ENCODE measurements around the gene KLHL40. TPM values are rescaled to one million over a fixed set of nuclear protein-coding genes. Genes with fewer than 3 reads are reported as not detected.

The KLHL40 gene
- total RNA-seq, 4 donors from 2014 or later = not detected

DNA sequence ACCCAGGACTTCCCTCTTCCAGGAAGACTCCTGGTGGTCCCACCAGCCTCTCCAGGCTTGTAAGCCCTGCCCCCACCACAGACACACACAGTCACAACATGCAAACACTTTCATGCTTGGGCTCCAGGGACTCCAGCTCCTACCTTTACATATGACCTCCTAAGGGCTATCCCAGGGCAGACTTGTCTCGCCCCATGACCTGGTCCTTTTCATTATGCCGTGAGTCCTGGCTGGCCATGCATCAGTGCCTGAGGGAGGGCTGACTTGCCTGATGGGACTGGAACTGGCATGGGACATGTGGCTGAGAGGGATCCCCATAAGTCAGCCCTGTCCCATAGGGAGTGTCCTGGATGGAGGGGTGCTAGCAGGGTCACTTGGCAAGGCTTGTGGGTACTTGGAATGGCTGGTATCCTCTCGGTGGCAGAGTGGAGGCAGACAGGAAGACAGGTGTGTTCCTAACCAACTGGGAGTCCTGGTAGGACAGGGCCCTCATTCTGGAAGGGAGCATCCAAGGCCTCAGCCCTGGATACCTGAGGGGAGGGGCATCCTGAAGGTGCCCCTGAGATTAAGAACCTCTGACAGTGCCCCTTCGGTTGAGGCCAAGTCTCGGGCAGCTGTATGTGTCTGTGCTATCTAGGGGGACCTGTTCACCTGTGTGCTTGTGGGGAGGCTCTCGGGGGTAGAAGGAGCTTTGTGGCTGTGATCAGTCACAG, 17.8 kb downstream of the KLHL40 start:
- no peak overlapping the region for H3K4me3 ChIP-seq
- no peaks in the 10 kb centered on the region for H3K27me3 ChIP-seq
- no peak overlapping the region for H3K27ac ChIP-seq
- WGBS = 80% methylated on average over 2 of the region's 6 CpGs
- DNase-seq (ENCODE audit: low spot score in 2 of 2) = no peak
- TF ChIP-seq, protein P1, sequence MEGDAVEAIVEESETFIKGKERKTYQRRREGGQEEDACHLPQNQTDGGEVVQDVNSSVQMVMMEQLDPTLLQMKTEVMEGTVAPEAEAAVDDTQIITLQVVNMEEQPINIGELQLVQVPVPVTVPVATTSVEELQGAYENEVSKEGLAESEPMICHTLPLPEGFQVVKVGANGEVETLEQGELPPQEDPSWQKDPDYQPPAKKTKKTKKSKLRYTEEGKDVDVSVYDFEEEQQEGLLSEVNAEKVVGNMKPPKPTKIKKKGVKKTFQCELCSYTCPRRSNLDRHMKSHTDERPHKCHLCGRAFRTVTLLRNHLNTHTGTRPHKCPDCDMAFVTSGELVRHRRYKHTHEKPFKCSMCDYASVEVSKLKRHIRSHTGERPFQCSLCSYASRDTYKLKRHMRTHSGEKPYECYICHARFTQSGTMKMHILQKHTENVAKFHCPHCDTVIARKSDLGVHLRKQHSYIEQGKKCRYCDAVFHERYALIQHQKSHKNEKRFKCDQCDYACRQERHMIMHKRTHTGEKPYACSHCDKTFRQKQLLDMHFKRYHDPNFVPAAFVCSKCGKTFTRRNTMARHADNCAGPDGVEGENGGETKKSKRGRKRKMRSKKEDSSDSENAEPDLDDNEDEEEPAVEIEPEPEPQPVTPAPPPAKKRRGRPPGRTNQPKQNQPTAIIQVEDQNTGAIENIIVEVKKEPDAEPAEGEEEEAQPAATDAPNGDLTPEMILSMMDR (IDR thresholded peaks at IDR 0.05) = no peak
- TF ChIP-seq POLR2A (IDR thresholded peaks at IDR 0.05) (no peak), EP300 (IDR thresholded peaks at IDR 0.05) (no peak), POLR2AphosphoS5 (IDR thresholded peaks at IDR 0.05) (no peak)
- no peaks in the 10 kb centered on the region for H3K9me3 ChIP-seq
- no peaks in the 10 kb centered on the region for H3K36me3 ChIP-seq
- H3K4me1 ChIP-seq = no peaks in the 10 kb centered on the region

DNA sequence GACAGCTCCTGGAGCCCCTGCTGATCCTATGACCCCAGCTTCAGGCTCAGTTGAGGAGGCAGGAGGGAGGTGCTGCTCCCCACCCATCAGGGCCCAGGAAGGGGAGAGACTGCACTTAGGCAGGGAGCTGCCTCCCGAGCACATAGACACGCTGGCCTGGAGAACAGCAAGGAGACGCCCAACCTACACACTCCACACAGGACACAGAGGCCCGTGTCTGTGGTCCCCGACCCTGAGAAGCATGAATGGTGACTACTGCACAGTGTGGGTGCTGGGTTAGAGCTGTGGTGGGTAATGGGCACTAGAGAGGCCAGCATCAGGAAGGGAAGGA, 18.3 kb downstream of the KLHL40 start:
- TF ChIP-seq, protein P1 (IDR thresholded peaks at IDR 0.05) = no peak
- TF ChIP-seq POLR2A (IDR thresholded peaks at IDR 0.05) (no peak), POLR2AphosphoS5 (IDR thresholded peaks at IDR 0.05) (no peak), EP300 (IDR thresholded peaks at IDR 0.05) (no peak)

DNA sequence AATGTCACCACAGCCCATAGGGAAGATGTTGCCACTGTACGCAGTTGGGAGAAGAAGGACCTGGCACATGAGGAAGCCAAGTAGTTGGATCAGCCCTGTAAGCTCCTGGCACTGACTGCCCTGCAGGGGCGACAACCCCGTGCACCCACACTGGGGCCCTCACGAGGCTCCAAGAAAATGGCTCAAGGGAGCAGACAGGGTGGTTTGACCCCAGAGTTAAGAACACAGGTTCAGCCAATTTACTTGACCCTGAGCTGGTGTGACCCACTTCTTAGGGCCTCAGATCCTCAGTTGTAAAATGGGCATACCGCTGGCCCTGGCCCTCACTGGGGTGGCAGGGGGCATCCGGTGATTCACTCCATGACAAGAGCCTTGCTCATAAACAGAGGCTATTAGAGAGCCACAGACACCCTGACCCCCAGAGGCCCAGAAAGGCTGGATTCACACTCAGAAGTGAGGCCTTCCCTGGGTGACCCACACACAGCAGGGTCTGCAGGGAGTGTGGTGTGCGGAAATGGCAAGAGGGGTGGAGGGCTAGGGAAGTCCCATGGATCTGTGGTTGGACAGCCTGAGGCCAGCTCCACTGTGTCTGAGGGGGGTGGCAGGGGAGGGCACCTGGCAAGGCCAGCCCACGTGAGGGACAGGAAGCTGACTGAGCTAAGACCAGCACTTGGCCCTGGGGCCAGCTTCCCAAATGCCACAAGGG, 19.0 kb downstream of the KLHL40 start:
- no peak overlapping the region for H3K4me3 ChIP-seq
- no peak for DNase-seq (ENCODE audit: low spot score in 2 of 2)
- H3K36me3 ChIP-seq = no peaks in the 10 kb centered on the region
- no peaks in the 10 kb centered on the region for H3K9me3 ChIP-seq
- no peaks in the 10 kb centered on the region for H3K27me3 ChIP-seq
- H3K27ac ChIP-seq = no peak overlapping the region
- no peaks in the 10 kb centered on the region for H3K4me1 ChIP-seq
- WGBS = 90% methylated on average over 7 of the region's 8 CpGs
- TF ChIP-seq POLR2A (IDR thresholded peaks at IDR 0.05) = no peak
- TF ChIP-seq POLR2AphosphoS5 (IDR thresholded peaks at IDR 0.05) = no peak
- TF ChIP-seq, protein P1 (IDR thresholded peaks at IDR 0.05) = no peak
- TF ChIP-seq EP300 (IDR thresholded peaks at IDR 0.05) = no peak

More for the DNA sequence above, 18.3 kb downstream of the KLHL40 start:
- H3K36me3 ChIP-seq = no peaks in the 10 kb centered on the region
- WGBS = 90% methylated on average over 3 of the region's 5 CpGs
- H3K27me3 ChIP-seq = no peaks in the 10 kb centered on the region
- H3K27ac ChIP-seq = no peak overlapping the region
- DNase-seq (ENCODE audit: low spot score in 2 of 2) = no peak
- H3K4me3 ChIP-seq = no peak overlapping the region
- no peaks in the 10 kb centered on the region for H3K9me3 ChIP-seq
- H3K4me1 ChIP-seq = no peaks in the 10 kb centered on the region

DNA sequence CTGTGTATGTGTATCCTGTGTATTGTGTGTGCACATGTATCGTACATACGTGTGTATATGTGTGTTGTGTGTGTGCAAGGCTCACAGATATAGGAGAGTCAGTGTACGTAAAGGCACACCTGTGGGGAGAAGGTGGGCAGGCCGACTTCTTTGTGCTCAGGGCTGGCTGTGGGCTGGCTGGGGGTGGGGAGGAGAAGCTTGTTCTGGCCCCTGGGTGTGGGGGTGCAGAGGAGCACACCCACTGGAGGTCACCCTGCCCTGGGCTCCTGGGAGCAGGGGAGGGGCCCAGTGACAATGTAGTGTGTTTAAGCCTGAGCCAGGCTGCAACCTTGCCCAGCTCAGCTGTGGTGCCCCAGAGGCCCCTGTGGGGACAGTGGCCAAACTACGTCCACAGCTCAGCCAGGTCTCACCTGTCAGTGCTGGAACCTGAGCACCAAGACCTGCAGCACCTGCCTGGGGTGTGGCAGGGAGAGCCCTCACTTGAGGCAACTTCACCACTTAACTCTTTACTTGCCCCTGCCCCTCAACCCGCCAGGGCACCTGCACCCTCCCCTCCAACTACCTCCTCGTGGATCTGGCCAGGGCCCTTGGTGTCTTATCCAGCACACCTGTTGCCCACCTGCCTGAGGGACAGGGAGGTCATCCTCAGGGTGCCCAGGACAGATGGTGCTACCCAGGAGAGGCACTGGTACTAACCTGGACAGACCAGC, 19.9 kb downstream of the KLHL40 start:
- TF ChIP-seq POLR2AphosphoS5 (IDR thresholded peaks at IDR 0.05) (no peak), POLR2A (IDR thresholded peaks at IDR 0.05) (no peak), EP300 (IDR thresholded peaks at IDR 0.05) (no peak)
- TF ChIP-seq, protein P1 (IDR thresholded peaks at IDR 0.05) = no peak

More for the DNA sequence above, 19.9 kb downstream of the KLHL40 start:
- 80% methylated on average over 5 of the region's 7 CpGs for WGBS
- Histone ChIP-seq H3K4me1 (no peaks in the 10 kb centered on the region), H3K27ac (no peak overlapping the region), H3K9me3 (no peaks in the 10 kb centered on the region), H3K4me3 (no peak overlapping the region), H3K36me3 (no peaks in the 10 kb centered on the region), H3K27me3 (no peaks in the 10 kb centered on the region)
- DNase-seq (ENCODE audit: low spot score in 2 of 2) = peak in 1 of 2 donors; percentile 63

Measured in suprapubic skin (tissue), 4 donors.